HCT116 (cell line): ENCODE measurements around the gene OR5AL1.

Experiments
- EZH2 ChIP-seq: fragments of 200-600 bp; sonication (generic); IDR thresholded peaks from 2 replicates; pipeline ENCODE4 v1.6.1; 2017; ENCODE audit warnings: antibody characterized with exemption, mixed run types
- POLR2A ChIP-seq: IDR thresholded peaks from 2 replicates; pipeline ENCODE4 v1.7.0; 2011; ENCODE audit warnings: borderline replicate concordance; ENCODE audit not compliant: insufficient read depth, insufficient read length; ENCODE audit errors: extremely low read depth
- POLR2AphosphoS5 ChIP-seq: IDR thresholded peaks from 2 replicates; pipeline ENCODE4 v1.6.1; 2011; ENCODE audit warnings: mild to moderate bottlenecking, low read depth, low read length, moderate library complexity
- RAD21 ChIP-seq: IDR thresholded peaks from 2 replicates; pipeline ENCODE4 v1.6.1; 2012; ENCODE audit warnings: low read depth, mild to moderate bottlenecking

DNA sequence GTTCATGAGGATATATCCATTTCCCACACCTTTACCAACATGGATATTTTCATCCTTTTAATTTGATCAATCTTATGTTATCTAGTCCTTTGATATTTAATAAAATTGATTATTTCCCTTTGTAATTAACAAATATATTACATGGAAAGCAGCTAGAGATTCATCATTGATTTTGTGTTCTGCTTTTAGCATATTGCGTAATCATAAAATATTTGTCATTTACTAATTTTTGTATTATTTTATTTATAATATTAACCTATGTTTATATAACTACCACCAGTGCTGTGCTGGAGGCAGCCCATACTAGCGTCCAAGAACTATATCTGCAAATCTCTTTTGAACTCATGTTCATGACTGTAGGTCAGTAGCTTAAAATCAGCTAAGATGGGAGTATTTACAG, 32.4 kb upstream of the OR5AL1 start:
- TF ChIP-seq POLR2A, result no peak
- no peak for TF ChIP-seq EZH2
- no peak for TF ChIP-seq POLR2AphosphoS5
- no peak for TF ChIP-seq RAD21
